Transverse colon (tissue), 4 donors: Measurements from ENCODE around the gene MME. TPM values are rescaled to one million over a fixed set of nuclear protein-coding genes. Genes with fewer than 3 reads are reported as not detected.

ENCODE experiments used
- DNase-seq: peaks from one replicate; pipeline ENCODE4 v3.0.0-alpha.2; 2019
- H3K27ac ChIP-seq, 4 donors: fragments of 200-600 bp; sonication (generic); 2 replicates each; pipeline ENCODE4 v1.5.1; 2016 to 2018; ENCODE audit warnings: inconsistent platforms in 4 of 4
- H3K27me3 ChIP-seq: fragments of 200-600 bp; sonication (generic); 2 replicates; pipeline ENCODE4 v1.5.1; 2017; ENCODE audit warnings: inconsistent platforms
- H3K36me3 ChIP-seq, 4 donors: fragments of 200-600 bp; sonication (generic); 2 replicates each; pipeline ENCODE4 v1.5.1; 2017 to 2019; ENCODE audit warnings: inconsistent platforms in 4 of 4
- H3K4me1 ChIP-seq, 4 donors: fragments of 200-600 bp; sonication (generic); 2 replicates each; pipeline ENCODE4 v1.5.1; 2017 to 2020; ENCODE audit warnings: inconsistent platforms in 4 of 4
- H3K4me3 ChIP-seq, 4 donors: fragments of 200-600 bp; sonication (generic); 1 replicate in 1 of 4; 2 replicates in 3 of 4; pipeline versions ENCODE4 v1.5.1 to v1.6.1; 2017 to 2019; ENCODE audit warnings: inconsistent platforms in 4 of 4
- H3K9me3 ChIP-seq, 2 donors: fragments of 200-600 bp; sonication (generic); 2 replicates each; pipeline ENCODE4 v1.5.1; 2017 to 2019; ENCODE audit warnings: inconsistent platforms in 2 of 2
- EP300 ChIP-seq: sonication (generic); formaldehyde crosslinking; IDR thresholded peaks from one replicate; pipeline ENCODE4 v1.6.1; 2017; ENCODE audit warnings: antibody characterized with exemption, low read depth
- POLR2A ChIP-seq: fragments of 450-650 bp; IDR thresholded peaks from one replicate; pipeline ENCODE4 v1.6.1; 2016; ENCODE audit warnings: antibody characterized with exemption, mild to moderate bottlenecking, moderate library complexity
- POLR2AphosphoS5 ChIP-seq, 3 donors: sonication (generic); formaldehyde crosslinking; IDR thresholded peaks; one replicate each; pipeline ENCODE4 v1.6.1; 2016; ENCODE audit warnings: antibody characterized with exemption in 3 of 3
- WGBS, 2 donors: methylation state at CpG; one replicate each; pipeline ENCODE4 v1.1.5; 2018; ENCODE audit warnings: low coverage in 1 of 2; 5-methylcytosine and 5-hydroxymethylcytosine counted together
- in situ Hi-C, 4 donors: fragments of 200-750 bp; cut with MboI; loops; one replicate each; pipeline versions ENCODE4 v1.15.0 to v1.15.1; 2017; ENCODE audit warnings: low sequenced_read_pairs in 3 of 4, low pct_ligation_motif_present in 1 of 4, low pct_unique_long_range_greater_than_20kb in 1 of 4
- intact Hi-C: fragments of 100-400 bp; cut with DNase I; formaldehyde crosslinking; loops from one replicate; pipeline ENCODE4 v1.15.1; 2023; ENCODE audit warnings: low total_unique reads
- total RNA-seq, 4 donors: library from RNA; depleted of rRNA; stranded (reverse); fragments of >200 nt; gene quantifications; one replicate each; pipeline ENCODE4 v1.1.0, GENCODE V29; 2016
- TF ChIP-seq, protein P1 (sequence below), 5 experiments: fragments of 200-600 bp in 3 of 5; fragments of 450-650 bp in 2 of 5; sonication (generic) in 3 of 5; IDR thresholded peaks; 1 replicate in 2 of 5; 2 replicates in 3 of 5; pipeline ENCODE4 v1.5.1; 2016 to 2017; ENCODE audit warnings: antibody characterized with exemption in 5 of 5, inconsistent platforms in 3 of 5, mild to moderate bottlenecking in 2 of 5, moderate library complexity in 1 of 5

MME gene
- 1 to 10 TPM in 1 of 4 donors, under 1 TPM in 2, not detected in 1; 0.82 to 1.1 (median 0.95) TPM for total RNA-seq

GRCh38 chr3:155079746-155080487 lies at the start of gene MME:
TSS of gene MME (plus strand) at chr3:155080319. CDS start at chr3:155084168, 3,849 bp downstream.
- 0 to 2% methylated on average over 8 to 46 of the region's 51 CpGs for WGBS, 2 donors
- Histone ChIP-seq H3K36me3 (no peaks in the 10 kb centered on the region), H3K9me3 (no peaks in the 10 kb centered on the region), H3K27ac (no peak within 1 kb of the TSS), H3K27me3 (peaks cover 61% of the 10 kb centered on the region), H3K4me1 (peaks cover 0 to 22% (median 19%) of the 10 kb centered on the region in 4 donors), H3K4me3 (peak within 1 kb of the TSS; percentile 10 to 55 (median 33))
- in situ Hi-C loops (no loop called here), intact Hi-C loops (no loop called here)
- TF ChIP-seq EP300, result no peak
- TF ChIP-seq, protein P1, sequence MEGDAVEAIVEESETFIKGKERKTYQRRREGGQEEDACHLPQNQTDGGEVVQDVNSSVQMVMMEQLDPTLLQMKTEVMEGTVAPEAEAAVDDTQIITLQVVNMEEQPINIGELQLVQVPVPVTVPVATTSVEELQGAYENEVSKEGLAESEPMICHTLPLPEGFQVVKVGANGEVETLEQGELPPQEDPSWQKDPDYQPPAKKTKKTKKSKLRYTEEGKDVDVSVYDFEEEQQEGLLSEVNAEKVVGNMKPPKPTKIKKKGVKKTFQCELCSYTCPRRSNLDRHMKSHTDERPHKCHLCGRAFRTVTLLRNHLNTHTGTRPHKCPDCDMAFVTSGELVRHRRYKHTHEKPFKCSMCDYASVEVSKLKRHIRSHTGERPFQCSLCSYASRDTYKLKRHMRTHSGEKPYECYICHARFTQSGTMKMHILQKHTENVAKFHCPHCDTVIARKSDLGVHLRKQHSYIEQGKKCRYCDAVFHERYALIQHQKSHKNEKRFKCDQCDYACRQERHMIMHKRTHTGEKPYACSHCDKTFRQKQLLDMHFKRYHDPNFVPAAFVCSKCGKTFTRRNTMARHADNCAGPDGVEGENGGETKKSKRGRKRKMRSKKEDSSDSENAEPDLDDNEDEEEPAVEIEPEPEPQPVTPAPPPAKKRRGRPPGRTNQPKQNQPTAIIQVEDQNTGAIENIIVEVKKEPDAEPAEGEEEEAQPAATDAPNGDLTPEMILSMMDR (IDR thresholded peaks at IDR 0.05), result no peak
- no peak for TF ChIP-seq POLR2AphosphoS5 (IDR thresholded peaks at IDR 0.05)
- no peak for TF ChIP-seq POLR2A
- DNase-seq, result peak; percentile 18

DNA sequence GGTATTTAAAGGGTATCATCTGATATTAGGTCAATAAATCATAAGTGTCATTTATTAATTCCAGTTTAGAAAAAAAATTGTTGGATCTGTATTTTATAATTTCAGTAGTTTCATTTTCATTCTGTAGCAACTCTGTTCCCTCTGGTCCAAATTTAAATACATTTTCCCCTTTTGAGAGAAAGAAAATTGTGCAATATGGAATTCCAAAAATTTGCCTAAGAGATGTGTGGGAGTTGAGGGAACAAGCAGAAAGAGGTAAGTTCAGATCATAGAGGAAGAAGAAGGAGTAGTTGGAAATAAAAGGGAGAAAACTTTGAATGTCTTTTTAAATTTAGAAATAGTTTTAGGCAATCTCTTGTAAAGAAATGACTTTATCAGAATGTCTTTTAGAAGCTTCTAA lies 48.9 kb upstream of the MME start:
- H3K27me3 ChIP-seq, result no peaks in the 10 kb centered on the region
- H3K27ac ChIP-seq, result no peak overlapping the region
- no peaks in the 10 kb centered on the region for H3K9me3 ChIP-seq
- H3K36me3 ChIP-seq, result no peaks in the 10 kb centered on the region
- intact Hi-C loops (no loop called here), in situ Hi-C loops (loop anchor here in 1 of 4 donors (25.0 kb wide), 1 partner anchor 94 kb away; no protein-coding TSS in a partner anchor)
- H3K4me3 ChIP-seq, result no peak overlapping the region
- no peak for DNase-seq
- peaks cover 0 to 16% (median 5%) of the 10 kb centered on the region in 4 donors for H3K4me1 ChIP-seq
- TF ChIP-seq POLR2AphosphoS5 (IDR thresholded peaks at IDR 0.05) (no peak), POLR2A (no peak), EP300 (no peak)
- TF ChIP-seq, protein P1 (IDR thresholded peaks at IDR 0.05), result no peak

GRCh38 chr3:155032918-155033317 lies 47.2 kb upstream of the MME start:
- in situ Hi-C loops, result loop anchor here in 1 of 4 donors (25.0 kb wide), 1 partner anchor 96 kb away; no protein-coding TSS in a partner anchor

GRCh38 chr3:155034786-155035185 lies 45.3 kb upstream of the MME start:
- TF ChIP-seq, protein P1 (IDR thresholded peaks at IDR 0.05), result no peak
- in situ Hi-C loops (loop anchor here in 1 of 4 donors (25.0 kb wide), 1 partner anchor 97 kb away; no protein-coding TSS in a partner anchor), intact Hi-C loops (no loop called here)
- Histone ChIP-seq H3K9me3 (no peaks in the 10 kb centered on the region), H3K27me3 (no peaks in the 10 kb centered on the region), H3K4me3 (no peak overlapping the region), H3K36me3 (no peaks in the 10 kb centered on the region), H3K4me1 (no peaks in the 10 kb centered on the region), H3K27ac (no peak overlapping the region)
- DNase-seq, result no peak
- 70 to 77% methylated on average over 4 of the region's 4 CpGs for WGBS, 2 donors

More at GRCh38 chr3:155032918-155033317, 47.2 kb upstream of the MME start:
- DNase-seq, result no peak
- Histone ChIP-seq H3K27me3 (no peaks in the 10 kb centered on the region), H3K36me3 (no peaks in the 10 kb centered on the region), H3K4me1 (no peaks in the 10 kb centered on the region), H3K9me3 (no peaks in the 10 kb centered on the region), H3K4me3 (no peak overlapping the region), H3K27ac (no peak overlapping the region)
- intact Hi-C loops, result no loop called here
- TF ChIP-seq, protein P1 (IDR thresholded peaks at IDR 0.05), result no peak
- TF ChIP-seq POLR2A (no peak), EP300 (no peak)
